Stimulated activated effector memory CD8-positive, alpha-beta T cell treated with anti-CD3 and anti-CD28 coated beads, Interleukin-12 subunit alpha, Interleukin-12 subunit beta, amount 100 ng/mL, for 72 hours (primary cell): Measurements from ENCODE around the gene ETDB.
A peak's percentile ranks its signal among the peaks of the same experiment; 100 is the strongest.
"Not testable (repeated sequence)": the region's sequence is repeated elsewhere in the genome, so short reads cannot be mapped to it uniquely, and the experiment has no call there.

Experiments
- ATAC-seq: fragments of 150-1000 bp; cut with Tn5 transposase; 2 replicates; pipeline ENCODE4 v1.10.0; 2021
- DNase-seq, 2 donors: peaks; one replicate each; pipeline ENCODE4 v3.0.0; 2021 to 2022; ENCODE audit warnings: low spot score in 2 of 2
- H3K27ac Mint-ChIP-seq: one replicate; pipeline ENCODE4 v1.8.0; 2022; ENCODE audit warnings: mild to moderate bottlenecking, mixed read lengths
- H3K36me3 Mint-ChIP-seq: one replicate; pipeline ENCODE4 v1.8.0; 2022; ENCODE audit warnings: mild to moderate bottlenecking, mixed read lengths
- H3K4me1 Mint-ChIP-seq: one replicate; pipeline ENCODE4 v1.8.0; 2022; ENCODE audit warnings: mixed read lengths
- H3K4me3 Mint-ChIP-seq: one replicate; pipeline ENCODE4 v1.8.0; 2022; ENCODE audit warnings: mild to moderate bottlenecking, mixed read lengths
- H3K9me3 Mint-ChIP-seq: one replicate; pipeline ENCODE4 v1.8.0; 2022; ENCODE audit warnings: mixed read lengths

The ETDB gene

GRCh38 chrX:135120056-135120576, at the start of gene ETDB:
Gene ETDB (minus strand): TSS chrX:135120526. CDS start chrX:135119261, 1,265 bp downstream.
- ATAC-seq, H3K36me3 Mint-ChIP-seq: not testable (repeated sequence)

GRCh38 chrX:135169534-135169933, 49.2 kb upstream of the ETDB start:
- H3K27ac Mint-ChIP-seq, H3K4me1 Mint-ChIP-seq, H3K4me3 Mint-ChIP-seq, H3K9me3 Mint-ChIP-seq, H3K36me3 Mint-ChIP-seq, ATAC-seq, DNase-seq: not testable (repeated sequence)

More at GRCh38 chrX:135120056-135120576, at the start of gene ETDB:
- H3K9me3 Mint-ChIP-seq, H3K4me1 Mint-ChIP-seq, H3K4me3 Mint-ChIP-seq, H3K27ac Mint-ChIP-seq, DNase-seq: not testable (repeated sequence)

- Mint-ChIP-seq H3K4me1 (no peaks in the 10 kb centered on the region), H3K4me3 (no peak overlapping the region), H3K36me3 (no peaks in the 10 kb centered on the region), H3K27ac (no peak overlapping the region), H3K9me3 (no peaks in the 10 kb centered on the region)
- ATAC-seq = no peak
- DNase-seq = no peak
Observed at GRCh38 chrX:135168486-135168885, 48.2 kb upstream of the ETDB start.

- H3K27ac Mint-ChIP-seq, DNase-seq, H3K9me3 Mint-ChIP-seq, H3K4me3 Mint-ChIP-seq, H3K36me3 Mint-ChIP-seq, H3K4me1 Mint-ChIP-seq: not testable (repeated sequence)
- ATAC-seq = peak; percentile 60
Observed at GRCh38 chrX:135154688-135155087, 34.4 kb upstream of the ETDB start.

GRCh38 chrX:135126145-135126544, 5.8 kb upstream of the ETDB start:
- H3K27ac Mint-ChIP-seq, DNase-seq, H3K4me1 Mint-ChIP-seq, H3K36me3 Mint-ChIP-seq, H3K9me3 Mint-ChIP-seq, H3K4me3 Mint-ChIP-seq, ATAC-seq: not testable (repeated sequence)

GRCh38 chrX:135116064-135116463, 4.3 kb downstream of the ETDB start:
- H3K36me3 Mint-ChIP-seq, DNase-seq, H3K9me3 Mint-ChIP-seq, H3K4me3 Mint-ChIP-seq, ATAC-seq, H3K4me1 Mint-ChIP-seq, H3K27ac Mint-ChIP-seq: not testable (repeated sequence)

GRCh38 chrX:135114392-135114791, 5.9 kb downstream of the ETDB start:
- no peak for DNase-seq
- Mint-ChIP-seq H3K9me3 (no peaks in the 10 kb centered on the region), H3K4me1 (no peaks in the 10 kb centered on the region), H3K36me3 (no peaks in the 10 kb centered on the region), H3K27ac (no peak overlapping the region), H3K4me3 (no peak overlapping the region)
- ATAC-seq = peak; percentile 74

- DNase-seq (no peak), ATAC-seq (no peak)
- Mint-ChIP-seq H3K27ac (no peak overlapping the region), H3K4me1 (no peaks in the 10 kb centered on the region), H3K9me3 (no peaks in the 10 kb centered on the region), H3K4me3 (no peak overlapping the region), H3K36me3 (no peaks in the 10 kb centered on the region)
Observed at GRCh38 chrX:135112743-135113142, 7.6 kb downstream of the ETDB start.

GRCh38 chrX:135112096-135112729, 8.1 kb downstream of the ETDB start:
- no peaks in the 10 kb centered on the region for H3K4me1 Mint-ChIP-seq
- no peak overlapping the region for H3K27ac Mint-ChIP-seq
- H3K4me3 Mint-ChIP-seq = no peak overlapping the region
- DNase-seq = peak; percentile 7 to 55
- no peaks in the 10 kb centered on the region for H3K36me3 Mint-ChIP-seq
- H3K9me3 Mint-ChIP-seq = no peaks in the 10 kb centered on the region
- peak; percentile 57 for ATAC-seq

- ATAC-seq (no peak), DNase-seq (no peak)
- no peaks in the 10 kb centered on the region for H3K36me3 Mint-ChIP-seq
- H3K9me3 Mint-ChIP-seq = no peaks in the 10 kb centered on the region
- H3K4me1 Mint-ChIP-seq = no peaks in the 10 kb centered on the region
- no peak overlapping the region for H3K27ac Mint-ChIP-seq
- H3K4me3 Mint-ChIP-seq = no peak overlapping the region
Observed at GRCh38 chrX:135109554-135109953, 10.8 kb downstream of the ETDB start.

- DNase-seq = no peak
- no peaks in the 10 kb centered on the region for H3K9me3 Mint-ChIP-seq
- no peak overlapping the region for H3K27ac Mint-ChIP-seq
- peak overlapping the region; percentile 62 for H3K4me3 Mint-ChIP-seq
- H3K4me1 Mint-ChIP-seq = no peaks in the 10 kb centered on the region
- ATAC-seq = no peak
- no peaks in the 10 kb centered on the region for H3K36me3 Mint-ChIP-seq
Observed at GRCh38 chrX:135099493-135099783, 20.9 kb downstream of the ETDB start.

GRCh38 chrX:135097196-135097744, 23.1 kb downstream of the ETDB start:
- H3K4me3 Mint-ChIP-seq = peak overlapping the region; percentile 62
- not testable (repeated sequence) for ATAC-seq

GRCh38 chrX:135095715-135096114, 24.6 kb downstream of the ETDB start:
- Mint-ChIP-seq H3K9me3 (no peaks in the 10 kb centered on the region), H3K27ac (no peak overlapping the region), H3K36me3 (no peaks in the 10 kb centered on the region), H3K4me1 (no peaks in the 10 kb centered on the region), H3K4me3 (no peak overlapping the region)
- DNase-seq = no peak
- ATAC-seq = no peak

More at GRCh38 chrX:135097196-135097744, 23.1 kb downstream of the ETDB start:
- H3K9me3 Mint-ChIP-seq, H3K27ac Mint-ChIP-seq, H3K36me3 Mint-ChIP-seq, H3K4me1 Mint-ChIP-seq, DNase-seq: not testable (repeated sequence)

- Mint-ChIP-seq H3K9me3 (no peaks in the 10 kb centered on the region), H3K36me3 (no peaks in the 10 kb centered on the region), H3K27ac (no peak overlapping the region), H3K4me1 (no peaks in the 10 kb centered on the region), H3K4me3 (no peak overlapping the region)
- ATAC-seq = no peak
- no peak for DNase-seq
Observed at GRCh38 chrX:135094726-135095125, 25.6 kb downstream of the ETDB start.

GRCh38 chrX:135089126-135089525, 31.2 kb downstream of the ETDB start:
- Mint-ChIP-seq H3K4me1 (peaks cover 7% of the 10 kb centered on the region), H3K9me3 (no peaks in the 10 kb centered on the region), H3K4me3 (no peak overlapping the region), H3K36me3 (no peaks in the 10 kb centered on the region), H3K27ac (no peak overlapping the region)
- DNase-seq (no peak), ATAC-seq (no peak)

- Mint-ChIP-seq H3K27ac (no peak overlapping the region), H3K9me3 (no peaks in the 10 kb centered on the region), H3K36me3 (no peaks in the 10 kb centered on the region), H3K4me1 (peaks cover 7% of the 10 kb centered on the region), H3K4me3 (no peak overlapping the region)
- ATAC-seq (no peak), DNase-seq (no peak)
Observed at GRCh38 chrX:135087867-135088266, 32.5 kb downstream of the ETDB start.
